Left lung (tissue), 10 donors: Measurements from ENCODE around the gene ZEB2. TPM values are rescaled to one million over a fixed set of nuclear protein-coding genes. Genes with fewer than 3 reads are reported as not detected.

Experiments used
- ATAC-seq: fragments of 200-7000 bp; cut with Tn5 transposase; one replicate; pipeline ENCODE4 v1.9.1; 2020; ENCODE audit warnings: moderate library complexity
- DNase-seq, 4 donors: peaks; one replicate each; pipeline ENCODE4 v3.0.0-alpha.2; 2013 to 2020
- H3K27ac ChIP-seq, 2 donors: fragments of 200-600 bp; sonication (generic) in 1 of 2; one replicate each; pipeline versions ENCODE4 v1.5.0 to v1.8.0; 2020 to 2021
- H3K27me3 ChIP-seq, 2 donors: fragments of 200-600 bp; sonication (generic) in 1 of 2; one replicate each; pipeline versions ENCODE4 v1.5.0 to v1.8.0; 2020 to 2021
- H3K36me3 ChIP-seq, 2 donors: fragments of 200-600 bp; sonication (generic) in 1 of 2; one replicate each; pipeline versions ENCODE4 v1.5.0 to v1.8.0; 2020 to 2021
- H3K4me1 ChIP-seq, 2 donors: fragments of 200-600 bp; one replicate each; pipeline ENCODE4 v1.8.0; 2021
- H3K4me3 ChIP-seq, 2 donors: fragments of 200-600 bp; sonication (generic) in 1 of 2; one replicate each; pipeline versions ENCODE4 v1.5.0 to v1.8.0; 2020 to 2021; ENCODE audit warnings: mild to moderate bottlenecking in 1 of 2
- H3K9me3 ChIP-seq, 2 donors: fragments of 200-600 bp; sonication (generic) in 1 of 2; one replicate each; pipeline versions ENCODE4 v1.5.0 to v1.8.0; 2020 to 2021
- intact Hi-C, 2 donors: fragments of 100-400 bp; cut with DNase I; formaldehyde crosslinking; loops; one replicate each; pipeline versions ENCODE4 v1.11.2 to v1.14.2; 2022
- polyA plus RNA-seq, 6 donors: library from polyadenylated mRNA; unstranded; fragments of 120-200 nt; gene quantifications; one replicate each; pipeline ENCODE4 v1.2.1, GENCODE V29; 2013; ENCODE audit not compliant: insufficient read length in 6 of 6
- total RNA-seq, 2 donors: library from RNA; stranded (reverse); fragmentation: NEBNext Ultra II Directional; extraction: Animal tissue kit (Norgen Biotek cat#: 25700); gene quantifications; one replicate each; pipeline ENCODE4 v1.2.1, GENCODE V29; 2021
- TF ChIP-seq, protein P1 (sequence below), 2 donors: fragments of 200-600 bp; sonication (generic) in 1 of 2; IDR thresholded peaks; one replicate each; pipeline versions ENCODE4 v1.5.0 to v1.8.0; 2021; ENCODE audit warnings: antibody characterized with exemption in 2 of 2
- donor health status: DM: no; HTN: yes; CAD: no.
- donor health status: DM: no; HTN: no; CAD: no.

ZEB2 gene
- total and polyA plus RNA-seq, 8 donors = 141 to 292 (median 271) TPM

DNA sequence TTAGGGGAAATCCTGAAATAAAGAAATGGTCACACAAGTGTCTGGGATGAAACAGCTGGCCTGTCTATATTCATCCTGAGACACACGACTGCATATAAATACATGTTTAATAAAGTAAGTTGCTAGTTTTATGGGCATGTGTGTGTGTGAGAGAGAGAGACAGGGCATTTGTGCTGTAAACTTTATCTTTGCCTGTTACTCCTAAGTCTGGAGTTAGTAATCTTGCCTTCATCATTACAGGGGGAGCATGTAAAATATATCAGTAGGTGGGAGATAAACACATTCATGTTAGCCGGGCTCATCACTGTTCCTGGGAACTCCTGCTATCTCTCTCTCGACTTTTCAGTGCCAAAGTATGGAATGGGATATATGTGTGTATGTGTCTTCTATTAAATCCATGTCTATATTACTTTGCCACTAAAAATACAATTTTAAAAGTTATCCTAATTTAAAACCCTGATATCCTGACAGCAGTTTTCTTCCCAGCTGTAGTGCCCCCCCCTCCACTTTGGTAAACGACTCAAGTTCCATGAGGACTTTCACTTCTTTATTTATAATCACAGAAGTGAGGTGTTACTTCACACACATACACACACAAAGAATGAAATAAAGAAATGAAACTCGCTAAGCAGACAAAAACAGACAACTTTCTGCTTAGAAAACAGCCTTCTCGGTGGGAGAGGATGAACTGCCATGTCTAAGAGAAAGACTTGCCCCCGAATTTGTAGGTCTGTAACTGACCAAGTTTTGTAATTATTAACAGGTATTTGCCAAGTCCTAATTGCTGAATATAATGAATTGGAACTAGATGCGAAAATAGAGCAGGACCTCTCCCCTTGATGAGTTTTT, 947 bp downstream of the ZEB2 start:
- TF ChIP-seq, protein P1, sequence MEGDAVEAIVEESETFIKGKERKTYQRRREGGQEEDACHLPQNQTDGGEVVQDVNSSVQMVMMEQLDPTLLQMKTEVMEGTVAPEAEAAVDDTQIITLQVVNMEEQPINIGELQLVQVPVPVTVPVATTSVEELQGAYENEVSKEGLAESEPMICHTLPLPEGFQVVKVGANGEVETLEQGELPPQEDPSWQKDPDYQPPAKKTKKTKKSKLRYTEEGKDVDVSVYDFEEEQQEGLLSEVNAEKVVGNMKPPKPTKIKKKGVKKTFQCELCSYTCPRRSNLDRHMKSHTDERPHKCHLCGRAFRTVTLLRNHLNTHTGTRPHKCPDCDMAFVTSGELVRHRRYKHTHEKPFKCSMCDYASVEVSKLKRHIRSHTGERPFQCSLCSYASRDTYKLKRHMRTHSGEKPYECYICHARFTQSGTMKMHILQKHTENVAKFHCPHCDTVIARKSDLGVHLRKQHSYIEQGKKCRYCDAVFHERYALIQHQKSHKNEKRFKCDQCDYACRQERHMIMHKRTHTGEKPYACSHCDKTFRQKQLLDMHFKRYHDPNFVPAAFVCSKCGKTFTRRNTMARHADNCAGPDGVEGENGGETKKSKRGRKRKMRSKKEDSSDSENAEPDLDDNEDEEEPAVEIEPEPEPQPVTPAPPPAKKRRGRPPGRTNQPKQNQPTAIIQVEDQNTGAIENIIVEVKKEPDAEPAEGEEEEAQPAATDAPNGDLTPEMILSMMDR (IDR thresholded peaks at IDR 0.05) = no peak
- Histone ChIP-seq H3K9me3 (no peaks in the 10 kb centered on the region), H3K27ac (peak overlapping the region; percentile 98 to 99), H3K4me1 (peaks cover 0 to 39% of the 10 kb centered on the region in 2 donors), H3K4me3 (peak overlapping the region; percentile 49 to 65), H3K27me3 (peaks cover 5 to 83% of the 10 kb centered on the region in 2 donors), H3K36me3 (no peaks in the 10 kb centered on the region)
- intact Hi-C loops = loop anchor here in 1 of 2 donors (10.0 kb wide), 1 partner anchor 1084 kb away; no protein-coding TSS in a partner anchor
- ATAC-seq (no peak), DNase-seq (no peak)

- Histone ChIP-seq H3K4me3 (peak overlapping the region; percentile 49 to 65), H3K27me3 (peaks cover 5 to 79% of the 10 kb centered on the region in 2 donors), H3K27ac (peak overlapping the region; percentile 98 to 99), H3K4me1 (peaks cover 0 to 40% of the 10 kb centered on the region in 2 donors), H3K9me3 (no peaks in the 10 kb centered on the region), H3K36me3 (no peaks in the 10 kb centered on the region)
- TF ChIP-seq, protein P1 (IDR thresholded peaks at IDR 0.05) = no peak
- DNase-seq (no peak), ATAC-seq (no peak)
- intact Hi-C loops = loop anchor here in 1 of 2 donors (10.0 kb wide), 1 partner anchor 1083 kb away; no protein-coding TSS in a partner anchor
Observed at GRCh38 chr2:144517866-144518747, 1.8 kb downstream of the ZEB2 start.

DNA sequence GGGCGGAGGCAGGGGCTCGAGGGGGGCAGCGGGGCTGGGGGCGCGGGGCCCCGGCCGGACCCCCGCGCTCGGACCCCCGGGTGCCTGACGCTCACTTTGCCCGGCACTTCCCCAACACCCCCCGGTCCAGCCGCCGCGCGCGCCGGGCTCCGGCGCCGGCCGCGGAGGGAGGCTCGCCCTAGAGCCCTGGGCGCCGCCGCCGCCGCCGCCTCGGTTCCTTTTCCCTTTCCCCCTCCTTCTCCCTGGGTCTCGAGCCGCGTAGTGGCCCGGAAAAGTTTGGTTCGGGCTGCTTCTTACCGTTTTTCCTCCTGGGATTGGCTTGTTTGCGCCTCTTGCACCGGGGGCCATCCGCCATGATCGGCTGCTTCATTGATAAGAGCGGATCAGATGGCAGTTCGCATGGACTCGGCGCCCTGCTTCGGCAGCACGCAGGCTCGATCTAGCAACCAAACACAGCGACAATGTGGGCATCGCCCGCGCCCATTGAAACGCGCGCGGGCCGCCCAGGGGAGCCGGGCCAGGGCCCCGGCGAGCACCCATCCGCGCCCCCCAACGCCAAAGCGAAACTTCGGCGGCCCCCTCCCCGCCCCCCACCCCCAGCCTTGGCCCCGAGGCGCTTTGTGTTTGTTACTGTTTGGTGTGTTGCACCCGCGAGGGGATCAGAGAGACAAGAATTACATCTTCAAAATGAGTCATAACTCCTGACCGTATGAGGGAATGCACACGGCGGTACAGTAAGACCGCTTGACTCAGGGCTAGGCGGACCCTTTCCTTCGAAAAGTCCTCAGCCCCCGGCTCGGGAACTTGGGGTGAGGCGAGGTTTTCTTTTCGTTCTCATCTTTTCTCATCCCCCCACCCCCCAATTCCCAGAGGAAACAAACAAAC, 2.7 kb downstream of the ZEB2 start:
- H3K4me3 ChIP-seq = peak overlapping the region; percentile 49 to 65
- peaks cover 0 to 6% of the 10 kb centered on the region in 2 donors for H3K36me3 ChIP-seq
- DNase-seq = peak in 1 of 4 donors; percentile 92
- intact Hi-C loops = loop anchor here in 1 of 2 donors (10.0 kb wide), 1 partner anchor 1082 kb away; no protein-coding TSS in a partner anchor
- TF ChIP-seq, protein P1 (IDR thresholded peaks at IDR 0.05) = no peak
- H3K4me1 ChIP-seq = peaks cover 0 to 39% of the 10 kb centered on the region in 2 donors
- peak; percentile 28 for ATAC-seq
- H3K27me3 ChIP-seq = peaks cover 4 to 78% of the 10 kb centered on the region in 2 donors
- no peaks in the 10 kb centered on the region for H3K9me3 ChIP-seq
- peak overlapping the region; percentile 98 to 99 for H3K27ac ChIP-seq

GRCh38 chr2:144516411-144516980, 3.4 kb downstream of the ZEB2 start:
- peak overlapping the region; percentile 49 to 65 for H3K4me3 ChIP-seq
- peaks cover 0 to 77% of the 10 kb centered on the region in 2 donors for H3K27me3 ChIP-seq
- no peak for ATAC-seq
- peak overlapping the region; percentile 98 to 99 for H3K27ac ChIP-seq
- H3K9me3 ChIP-seq = no peaks in the 10 kb centered on the region
- intact Hi-C loops = loop anchor here in 1 of 2 donors (10.0 kb wide), 1 partner anchor 1082 kb away; no protein-coding TSS in a partner anchor
- H3K36me3 ChIP-seq = peaks cover 0 to 11% of the 10 kb centered on the region in 2 donors
- peaks cover 0 to 39% of the 10 kb centered on the region in 2 donors for H3K4me1 ChIP-seq
- peak in 2 of 4 donors; percentile 59 to 85 for DNase-seq
- TF ChIP-seq, protein P1 (IDR thresholded peaks at IDR 0.05) = no peak
